Measurements from ENCODE around the gene CDC16. TPM values are rescaled to one million over a fixed set of nuclear protein-coding genes. Genes with fewer than 3 reads are reported as not detected.
A peak's percentile ranks its signal among the peaks of the same experiment; 100 is the strongest.

CDC16 gene
- total RNA-seq, 1 donor from 2014 or later: 104 TPM

- Mint-ChIP-seq H3K27ac (no peak overlapping the region), H3K4me3 (ENCODE audit: low read depth) (no peak overlapping the region), H3K4me1 (ENCODE audit: low read depth) (peaks cover 16% of the 10 kb centered on the region), H3K27me3 (peaks cover 19% of the 10 kb centered on the region), H3K36me3 (ENCODE audit: insufficient read depth) (no peaks in the 10 kb centered on the region), H3K9me3 (ENCODE audit: low read depth) (no peaks in the 10 kb centered on the region)
- TF ChIP-seq CTCF (IDR thresholded peaks at IDR 0.05; ENCODE audit: unreplicated experiment): peak; percentile 87
- peak; percentile 90 for DNase-seq (ENCODE audit: low spot score, unreplicated experiment)
Measured at GRCh38 chr13:114226699-114227323, 7.9 kb upstream of the CDC16 start.

- no peak overlapping the region for H3K4me3 Mint-ChIP-seq (ENCODE audit: low read depth)
- no peaks in the 10 kb centered on the region for H3K36me3 Mint-ChIP-seq (ENCODE audit: insufficient read depth)
- TF ChIP-seq CTCF (IDR thresholded peaks at IDR 0.05; ENCODE audit: unreplicated experiment): no peak
- DNase-seq (ENCODE audit: low spot score, unreplicated experiment): no peak
- H3K9me3 Mint-ChIP-seq (ENCODE audit: low read depth): no peaks in the 10 kb centered on the region
- peaks cover 20% of the 10 kb centered on the region for H3K27me3 Mint-ChIP-seq
- H3K4me1 Mint-ChIP-seq (ENCODE audit: low read depth): peaks cover 16% of the 10 kb centered on the region
- peak overlapping the region; percentile 2 for H3K27ac Mint-ChIP-seq
Measured at GRCh38 chr13:114227528-114227927, 7.2 kb upstream of the CDC16 start.

GRCh38 chr13:114228176-114228575 lies 6.5 kb upstream of the CDC16 start:
- H3K27me3 Mint-ChIP-seq: peaks cover 23% of the 10 kb centered on the region
- no peaks in the 10 kb centered on the region for H3K9me3 Mint-ChIP-seq (ENCODE audit: low read depth)
- H3K4me1 Mint-ChIP-seq (ENCODE audit: low read depth): peaks cover 16% of the 10 kb centered on the region
- no peak for TF ChIP-seq CTCF (IDR thresholded peaks at IDR 0.05; ENCODE audit: unreplicated experiment)
- H3K27ac Mint-ChIP-seq: no peak overlapping the region
- no peak overlapping the region for H3K4me3 Mint-ChIP-seq (ENCODE audit: low read depth)
- H3K36me3 Mint-ChIP-seq (ENCODE audit: insufficient read depth): no peaks in the 10 kb centered on the region
- DNase-seq (ENCODE audit: low spot score, unreplicated experiment): no peak

GRCh38 chr13:114229506-114229905 lies 5.2 kb upstream of the CDC16 start:
- no peak for TF ChIP-seq CTCF (IDR thresholded peaks at IDR 0.05; ENCODE audit: unreplicated experiment)
- Mint-ChIP-seq H3K27me3 (peaks cover 23% of the 10 kb centered on the region), H3K9me3 (ENCODE audit: low read depth) (peaks cover 3% of the 10 kb centered on the region), H3K27ac (peak overlapping the region; percentile 23), H3K4me1 (ENCODE audit: low read depth) (peaks cover 16% of the 10 kb centered on the region), H3K36me3 (ENCODE audit: insufficient read depth) (no peaks in the 10 kb centered on the region), H3K4me3 (ENCODE audit: low read depth) (no peak overlapping the region)
- no peak for DNase-seq (ENCODE audit: low spot score, unreplicated experiment)

GRCh38 chr13:114230117-114230516 lies 4.6 kb upstream of the CDC16 start:
- H3K27ac Mint-ChIP-seq: no peak overlapping the region
- no peaks in the 10 kb centered on the region for H3K36me3 Mint-ChIP-seq (ENCODE audit: insufficient read depth)
- no peak for TF ChIP-seq CTCF (IDR thresholded peaks at IDR 0.05; ENCODE audit: unreplicated experiment)
- peaks cover 4% of the 10 kb centered on the region for H3K9me3 Mint-ChIP-seq (ENCODE audit: low read depth)
- H3K4me3 Mint-ChIP-seq (ENCODE audit: low read depth): no peak overlapping the region
- H3K4me1 Mint-ChIP-seq (ENCODE audit: low read depth): peaks cover 16% of the 10 kb centered on the region
- H3K27me3 Mint-ChIP-seq: peaks cover 23% of the 10 kb centered on the region
- no peak for DNase-seq (ENCODE audit: low spot score, unreplicated experiment)
